ENCODE results near the gene SORL1. TPM values are rescaled to one million over a fixed set of nuclear protein-coding genes. Genes with fewer than 3 reads are reported as not detected.

SORL1 gene
- polyA plus RNA-seq, 3 donors = 52.5 to 61.9 (median 59.4) TPM

GRCh38 chr11:121451178-121451985, 732 bp upstream of the SORL1 start:
- peaks cover 39% of the 10 kb centered on the region for H4K20me1 ChIP-seq (ENCODE audit: insufficient read depth, low read length)

More at GRCh38 chr11:121451178-121451985, 732 bp upstream of the SORL1 start:
- H3K4me3 ChIP-seq (replicated peaks in 1 of 3; ENCODE audit: low read depth in 2 of 3, low read length in 3 of 3) = peak overlapping the region; percentile 70 to 98 (median 88)
- intact Hi-C loops (cut with micrococcal nuclease) = loop anchor here (5.0 kb wide), 2 partner anchors 34 to 126 kb away; no protein-coding TSS in a partner anchor
- H3K4me3 Mint-ChIP-seq = peak overlapping the region; percentile 86 to 98
- H3K9ac ChIP-seq (ENCODE audit: insufficient read depth, low read length, poor library complexity, severe bottlenecking) = peak overlapping the region; percentile 83
- H3K79me2 ChIP-seq (ENCODE audit: insufficient read depth, low read length) = peaks cover 58% of the 10 kb centered on the region
- H3K36me3 Mint-ChIP-seq = peaks cover 4 to 16% of the 10 kb centered on the region in 2 donors
- H3K36me3 ChIP-seq (replicated peaks in 1 of 2; ENCODE audit: control insufficient read depth in 1 of 2, insufficient read depth in 2 of 2, low read length in 2 of 2) = no peaks in the 10 kb centered on the region
- H3K27ac ChIP-seq (ENCODE audit: low read depth in 1 of 2, low read length in 2 of 2) = peak overlapping the region; percentile 45 to 99
- peaks cover 0 to 2% (median 0%) of the 10 kb centered on the region in 7 donors for H3K9me3 Mint-ChIP-seq
- no peaks in the 10 kb centered on the region for H3K9me3 ChIP-seq (replicated peaks in 1 of 2; ENCODE audit: control insufficient read depth in 1 of 2, insufficient read depth in 1 of 2, low read length in 2 of 2)
- H3K27me3 Mint-ChIP-seq (ENCODE audit: low read depth in 3 of 3) = no peaks in the 10 kb centered on the region
- H2AFZ ChIP-seq (ENCODE audit: insufficient read depth, low read depth, low read length, poor library complexity, severe bottlenecking) = peak overlapping the region; percentile 59
- H3K4me2 ChIP-seq (replicated peaks; ENCODE audit: extremely low read depth, low read length, poor library complexity, severe bottlenecking) = peak overlapping the region; percentile 86
- H3K27ac Mint-ChIP-seq = peak overlapping the region; percentile 87 to 98 (median 95)
- 31% methylated on average over 22 of the region's 22 CpGs for WGBS (ENCODE audit: insufficient coverage)
- no peak for DNase-seq
- H3K4me1 Mint-ChIP-seq = peaks cover 93% of the 10 kb centered on the region
- H3K4me1 ChIP-seq (ENCODE audit: control insufficient read depth in 1 of 2, insufficient read depth in 2 of 2, low read length in 2 of 2) = peaks cover 88 to 96% of the 10 kb centered on the region in 2 donors
- TF ChIP-seq CTCF (IDR thresholded peaks at IDR 0.05) = no peak
- no peaks in the 10 kb centered on the region for H3K27me3 ChIP-seq (ENCODE audit: control insufficient read depth in 2 of 2, insufficient read depth in 2 of 2, low read length in 2 of 2)

Measured in CD14-positive monocyte (primary cell).